Subcutaneous adipose tissue (tissue), 4 donors: Measurements from ENCODE around the gene C5. TPM values are rescaled to one million over a fixed set of nuclear protein-coding genes. Genes with fewer than 3 reads are reported as not detected.

Experiments
- total RNA-seq, 4 donors: library from RNA; depleted of rRNA; stranded (reverse); fragments of >200 nt; gene quantifications; one replicate each; pipeline ENCODE4 v1.1.0, GENCODE V29; 2016
- TF ChIP-seq, protein P1 (sequence below): fragments of 450-650 bp; IDR thresholded peaks from one replicate; pipeline ENCODE4 v1.5.1; 2016; ENCODE audit warnings: low read depth, mild to moderate bottlenecking, control low read depth, antibody characterized with exemption, moderate library complexity

C5 gene
- total RNA-seq, 4 donors from 2014 or later, result 13.6 to 23.7 (median 16.5) TPM

DNA sequence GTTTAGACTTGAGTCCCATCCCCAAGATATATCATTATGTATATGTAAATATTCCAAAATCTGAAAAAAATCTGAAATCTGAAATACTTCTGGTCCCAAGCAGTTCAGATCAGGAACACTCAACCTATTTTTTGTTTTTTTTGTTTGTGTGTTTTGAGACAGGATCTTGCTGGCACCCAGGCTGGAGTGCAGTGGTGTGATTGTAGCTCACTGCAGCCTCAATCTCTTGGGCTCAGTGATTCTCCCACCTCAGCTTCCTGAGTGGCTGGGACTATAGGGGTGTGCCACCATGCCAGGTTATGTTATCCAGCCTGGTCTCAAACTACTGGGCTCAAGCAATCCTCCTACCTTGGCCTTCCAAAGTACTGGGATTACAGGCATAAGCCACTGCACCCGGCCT is 72.8 kb downstream of the C5 start:
- TF ChIP-seq, protein P1, sequence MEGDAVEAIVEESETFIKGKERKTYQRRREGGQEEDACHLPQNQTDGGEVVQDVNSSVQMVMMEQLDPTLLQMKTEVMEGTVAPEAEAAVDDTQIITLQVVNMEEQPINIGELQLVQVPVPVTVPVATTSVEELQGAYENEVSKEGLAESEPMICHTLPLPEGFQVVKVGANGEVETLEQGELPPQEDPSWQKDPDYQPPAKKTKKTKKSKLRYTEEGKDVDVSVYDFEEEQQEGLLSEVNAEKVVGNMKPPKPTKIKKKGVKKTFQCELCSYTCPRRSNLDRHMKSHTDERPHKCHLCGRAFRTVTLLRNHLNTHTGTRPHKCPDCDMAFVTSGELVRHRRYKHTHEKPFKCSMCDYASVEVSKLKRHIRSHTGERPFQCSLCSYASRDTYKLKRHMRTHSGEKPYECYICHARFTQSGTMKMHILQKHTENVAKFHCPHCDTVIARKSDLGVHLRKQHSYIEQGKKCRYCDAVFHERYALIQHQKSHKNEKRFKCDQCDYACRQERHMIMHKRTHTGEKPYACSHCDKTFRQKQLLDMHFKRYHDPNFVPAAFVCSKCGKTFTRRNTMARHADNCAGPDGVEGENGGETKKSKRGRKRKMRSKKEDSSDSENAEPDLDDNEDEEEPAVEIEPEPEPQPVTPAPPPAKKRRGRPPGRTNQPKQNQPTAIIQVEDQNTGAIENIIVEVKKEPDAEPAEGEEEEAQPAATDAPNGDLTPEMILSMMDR, result no peak

GRCh38 chr9:120974921-120975320 is 75.2 kb downstream of the C5 start:
- TF ChIP-seq, protein P1, result no peak

- TF ChIP-seq, protein P1, result no peak
These were observed 75.9 kb downstream of the C5 start for GRCh38 chr9:120974181-120974580.

DNA sequence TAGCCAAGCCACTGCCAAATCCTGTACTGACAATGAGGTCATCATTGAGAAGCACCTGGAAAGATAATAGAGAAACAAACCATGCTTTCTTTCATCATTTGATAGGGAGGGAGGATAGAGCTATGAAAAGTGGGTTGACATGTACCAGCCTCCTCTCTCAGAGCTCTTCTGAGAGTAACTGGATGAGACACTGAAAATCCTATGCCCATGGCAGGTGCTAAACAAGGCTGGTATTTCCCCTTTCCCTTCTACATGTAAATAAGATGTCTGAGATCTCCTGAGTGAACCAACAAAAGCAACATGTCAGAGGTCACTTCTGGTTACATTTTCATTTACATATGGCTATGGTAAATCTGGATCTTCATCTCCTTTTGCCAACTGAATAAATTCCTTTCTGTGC is 78.1 kb downstream of the C5 start:
- TF ChIP-seq, protein P1, result no peak

GRCh38 chr9:120970244-120970643 is 79.8 kb downstream of the C5 start:
- TF ChIP-seq, protein P1, result no peak

DNA sequence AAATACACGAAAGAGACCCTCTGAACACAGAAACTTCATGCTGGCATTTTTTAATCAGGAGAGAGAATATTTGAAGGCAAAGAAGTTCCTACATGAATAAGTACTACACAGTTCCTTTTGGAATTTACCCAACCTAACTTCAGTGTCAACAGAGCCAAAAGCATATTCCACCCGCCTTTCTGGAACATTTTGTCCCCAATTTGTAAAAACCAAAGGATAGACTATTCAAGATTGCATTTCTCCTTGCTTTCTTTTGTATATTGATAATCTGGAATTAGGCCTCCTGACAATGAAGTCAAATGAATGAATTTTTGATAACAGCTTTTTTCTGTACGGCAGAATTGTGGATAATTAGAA is 84.1 kb downstream of the C5 start:
- TF ChIP-seq, protein P1, result no peak

DNA sequence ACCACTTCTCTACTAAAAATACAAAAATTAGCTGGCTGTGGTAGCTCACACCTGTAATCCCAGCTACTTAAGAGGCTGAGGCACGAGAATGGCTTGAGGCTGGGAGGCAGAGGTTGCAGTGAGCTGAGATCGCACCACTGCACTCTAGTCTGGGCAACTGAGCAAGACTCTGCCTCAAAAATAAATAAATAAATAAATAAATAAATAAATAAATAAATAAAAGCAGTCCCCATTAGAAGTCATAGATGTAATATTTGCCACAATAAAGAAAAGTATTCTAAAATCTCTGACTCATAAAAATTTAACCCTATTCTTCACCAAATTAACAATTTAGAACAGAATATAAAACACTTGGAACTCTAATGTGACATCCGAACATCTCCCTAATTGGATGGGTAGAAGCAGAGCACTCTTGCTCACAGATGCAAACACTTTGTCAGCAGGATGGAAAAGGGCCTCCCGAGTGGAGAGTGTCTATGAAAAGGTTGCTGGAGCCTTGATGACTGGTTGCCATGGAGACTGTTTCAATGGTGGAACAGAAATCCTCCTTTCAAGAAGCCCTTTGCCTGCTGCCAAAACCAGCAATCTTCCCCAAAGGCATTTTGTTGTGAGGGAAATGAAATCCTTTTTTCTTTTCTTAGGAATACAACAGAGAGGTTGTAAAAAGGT is 84.6 kb downstream of the C5 start:
- TF ChIP-seq, protein P1, result no peak
